ENCODE results near the gene LECT2.

The LECT2 gene

DNA sequence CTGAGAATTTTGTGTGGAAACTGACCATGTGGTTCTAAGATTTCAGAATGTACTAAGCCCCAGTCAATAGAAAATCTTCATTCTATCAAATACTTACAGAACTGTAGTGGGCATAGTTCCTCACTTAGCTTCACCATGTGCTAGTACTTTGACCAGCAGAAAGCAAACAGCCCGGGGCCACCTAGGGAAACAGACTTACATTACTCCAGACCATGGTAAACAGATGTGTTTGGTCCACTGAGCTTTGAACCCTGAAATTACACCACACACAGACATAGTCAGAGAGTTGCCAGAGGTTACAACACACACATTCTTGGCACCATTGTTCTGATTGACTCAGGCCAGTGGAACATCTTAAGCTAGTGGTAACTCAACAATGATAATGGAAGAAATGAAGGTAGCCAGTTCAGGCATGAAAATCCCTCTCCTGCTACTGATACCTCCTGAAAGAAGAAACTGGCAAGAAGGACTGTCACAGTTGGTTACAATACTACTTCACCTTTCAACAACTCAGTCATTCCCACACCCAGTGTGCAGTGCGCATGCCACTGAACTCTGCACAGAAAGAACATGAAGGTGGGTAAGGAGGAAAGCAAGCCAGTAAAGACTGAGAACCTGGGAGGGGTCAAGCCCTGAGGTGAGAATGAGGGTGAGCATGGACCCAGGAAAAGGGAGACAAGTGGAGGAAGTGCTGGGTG is 18.7 kb upstream of the LECT2 start:
- DNase-seq (ENCODE audit: insufficient read length, low spot score), result no peak
- no peak for TF ChIP-seq POLR2A (IDR thresholded peaks at IDR 0.05; ENCODE audit: low read depth, low read length)
- no peak for FAIRE-seq

DNA sequence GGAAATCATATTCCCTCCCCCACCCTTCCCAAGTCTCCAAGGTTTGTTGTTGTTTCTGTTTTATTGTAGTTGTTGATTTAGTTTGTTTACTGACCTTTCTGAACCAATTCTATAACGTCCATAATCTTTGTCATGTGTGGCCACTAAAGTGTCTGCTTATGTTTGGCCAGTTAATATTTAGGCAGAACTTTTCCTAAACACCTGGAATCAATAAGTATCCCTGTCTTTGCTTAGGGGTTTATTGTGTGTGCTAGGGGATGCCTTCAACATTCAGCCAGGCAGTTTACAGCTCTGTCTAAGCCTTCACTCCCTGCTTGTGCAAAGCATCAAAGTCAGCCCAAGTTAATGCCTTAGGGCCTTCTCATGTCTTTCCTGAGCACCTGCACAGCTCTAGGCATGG is 16.9 kb upstream of the LECT2 start:
- no peak for FAIRE-seq
- TF ChIP-seq POLR2A (IDR thresholded peaks at IDR 0.05; ENCODE audit: low read depth, low read length), result no peak
- no peak for DNase-seq (ENCODE audit: insufficient read length, low spot score)

- FAIRE-seq, result peak; percentile 27
- no peak for TF ChIP-seq POLR2A (IDR thresholded peaks at IDR 0.05; ENCODE audit: low read depth, low read length)
- no peak for DNase-seq (ENCODE audit: insufficient read length, low spot score)
Measured at GRCh38 chr5:135966790-135967189, 12.0 kb upstream of the LECT2 start.

GRCh38 chr5:135966165-135966564 is 11.4 kb upstream of the LECT2 start:
- DNase-seq (ENCODE audit: insufficient read length, low spot score) (no peak), FAIRE-seq (no peak)
- no peak for TF ChIP-seq POLR2A (IDR thresholded peaks at IDR 0.05; ENCODE audit: low read depth, low read length)

DNA sequence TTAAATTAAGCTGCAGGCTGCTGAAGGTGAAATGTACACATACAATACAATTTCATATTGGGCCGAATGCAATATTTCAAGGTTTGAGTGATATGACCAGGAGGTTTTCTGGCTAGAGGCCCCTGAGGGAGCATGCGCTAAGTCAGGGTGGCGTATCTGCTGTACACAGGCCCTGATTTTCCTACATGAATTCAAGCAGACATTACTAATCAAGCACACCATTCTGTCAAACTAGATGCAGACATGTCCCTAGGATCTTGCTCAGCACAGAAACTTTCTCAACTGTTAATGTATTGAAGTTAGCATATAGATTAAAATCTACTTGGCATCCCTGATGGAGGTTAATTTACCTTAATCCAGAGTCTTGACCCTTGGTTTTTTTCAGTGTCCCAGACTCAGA is 10.7 kb upstream of the LECT2 start:
- DNase-seq (ENCODE audit: insufficient read length, low spot score), result no peak
- no peak for FAIRE-seq
- TF ChIP-seq POLR2A (IDR thresholded peaks at IDR 0.05; ENCODE audit: low read depth, low read length), result no peak

- DNase-seq (ENCODE audit: insufficient read length, low spot score), result no peak
- peak; percentile 6 for FAIRE-seq
Measured at GRCh38 chr5:135964670-135965320, 10.0 kb upstream of the LECT2 start.

GRCh38 chr5:135955525-135955924 is 742 bp upstream of the LECT2 start:
- no peak for FAIRE-seq
- no peak for TF ChIP-seq POLR2A (IDR thresholded peaks at IDR 0.05; ENCODE audit: low read depth, low read length)

More at GRCh38 chr5:135964670-135965320, 10.0 kb upstream of the LECT2 start:
- no peak for TF ChIP-seq POLR2A (IDR thresholded peaks at IDR 0.05; ENCODE audit: low read depth, low read length)

GRCh38 chr5:135953850-135954249 is 933 bp downstream of the LECT2 start:
- TF ChIP-seq POLR2A (IDR thresholded peaks at IDR 0.05; ENCODE audit: low read depth, low read length), result no peak
- DNase-seq (ENCODE audit: insufficient read length, low spot score), result no peak
- FAIRE-seq, result no peak

More at GRCh38 chr5:135955525-135955924, 742 bp upstream of the LECT2 start:
- no peak for DNase-seq (ENCODE audit: insufficient read length, low spot score)

GRCh38 chr5:135952683-135953082 is 2.1 kb downstream of the LECT2 start:
- FAIRE-seq (no peak), DNase-seq (ENCODE audit: insufficient read length, low spot score) (no peak)
- no peak for TF ChIP-seq POLR2A (IDR thresholded peaks at IDR 0.05; ENCODE audit: low read depth, low read length)

- no peak for DNase-seq (ENCODE audit: insufficient read length, low spot score)
- no peak for TF ChIP-seq POLR2A (IDR thresholded peaks at IDR 0.05; ENCODE audit: low read depth, low read length)
- no peak for FAIRE-seq
Measured at GRCh38 chr5:135951807-135952206, 3.0 kb downstream of the LECT2 start.

DNA sequence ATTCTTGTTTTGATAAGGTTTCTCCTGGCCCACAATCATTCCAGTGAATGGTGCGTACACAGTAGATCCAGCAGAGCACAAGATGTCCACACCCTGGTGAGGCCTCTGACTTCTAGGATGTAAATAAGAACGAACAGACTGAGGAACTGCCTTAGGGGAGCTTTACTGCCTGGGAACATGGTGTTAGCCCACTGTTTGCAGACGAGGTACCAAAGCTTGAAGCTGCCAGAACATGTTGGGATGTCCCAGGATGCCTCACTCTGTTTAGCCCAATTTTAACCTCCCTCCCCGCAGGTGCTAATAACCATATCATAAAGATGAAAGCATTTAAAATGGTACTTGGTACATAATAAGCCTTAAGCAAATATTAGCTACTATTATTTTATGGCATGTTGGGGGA is 3.5 kb downstream of the LECT2 start:
- TF ChIP-seq POLR2A (IDR thresholded peaks at IDR 0.05; ENCODE audit: low read depth, low read length), result no peak
- FAIRE-seq (no peak), DNase-seq (ENCODE audit: insufficient read length, low spot score) (no peak)

DNA sequence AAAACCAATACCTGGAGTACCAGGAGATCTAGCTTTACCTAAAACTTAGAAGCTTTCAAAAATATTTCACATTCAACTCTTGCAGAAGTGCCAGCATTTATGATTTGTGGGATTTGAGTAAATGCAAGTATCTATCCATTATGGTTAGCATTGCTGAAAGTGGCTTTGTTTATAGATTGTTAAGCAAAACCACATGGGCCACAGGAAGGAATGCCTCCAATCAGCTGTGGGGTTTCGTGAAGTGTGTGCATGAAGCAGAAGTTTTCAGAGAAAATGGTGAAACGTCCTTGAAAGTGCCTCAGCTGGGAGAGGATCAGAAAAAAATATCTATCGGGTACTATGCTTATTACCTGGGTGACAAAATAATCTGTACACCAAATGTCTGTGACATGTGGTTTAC is 4.2 kb downstream of the LECT2 start:
- no peak for TF ChIP-seq POLR2A (IDR thresholded peaks at IDR 0.05; ENCODE audit: low read depth, low read length)
- no peak for FAIRE-seq
- no peak for DNase-seq (ENCODE audit: insufficient read length, low spot score)

GRCh38 chr5:135944967-135945560 is 9.7 kb downstream of the LECT2 start:
- DNase-seq (ENCODE audit: insufficient read length, low spot score) (no peak), FAIRE-seq (peak; percentile 98)
- no peak for TF ChIP-seq POLR2A (IDR thresholded peaks at IDR 0.05; ENCODE audit: low read depth, low read length)

DNA sequence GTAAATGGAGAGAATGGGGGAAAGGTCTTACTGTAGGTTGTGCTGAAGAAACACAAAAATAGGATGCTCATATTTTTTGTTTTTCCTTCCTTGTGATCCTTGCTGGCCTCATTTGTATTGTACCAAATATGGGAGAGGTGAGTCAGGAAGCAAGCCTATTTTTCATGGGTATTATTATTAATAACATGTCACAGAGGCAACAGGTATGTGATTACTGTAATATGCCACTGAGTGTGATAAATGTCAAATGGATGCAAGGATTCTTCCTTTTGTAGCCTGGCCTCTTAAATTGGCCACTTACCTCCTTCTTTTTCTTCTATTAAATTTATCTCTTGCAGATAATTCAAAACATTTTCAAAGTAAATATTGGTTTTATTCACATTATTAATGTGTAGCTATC is 10.2 kb downstream of the LECT2 start:
- FAIRE-seq, result peak; percentile 6
- DNase-seq (ENCODE audit: insufficient read length, low spot score), result no peak
- no peak for TF ChIP-seq POLR2A (IDR thresholded peaks at IDR 0.05; ENCODE audit: low read depth, low read length)
